ENCODE results near the gene CTSK.

The CTSK gene

DNA sequence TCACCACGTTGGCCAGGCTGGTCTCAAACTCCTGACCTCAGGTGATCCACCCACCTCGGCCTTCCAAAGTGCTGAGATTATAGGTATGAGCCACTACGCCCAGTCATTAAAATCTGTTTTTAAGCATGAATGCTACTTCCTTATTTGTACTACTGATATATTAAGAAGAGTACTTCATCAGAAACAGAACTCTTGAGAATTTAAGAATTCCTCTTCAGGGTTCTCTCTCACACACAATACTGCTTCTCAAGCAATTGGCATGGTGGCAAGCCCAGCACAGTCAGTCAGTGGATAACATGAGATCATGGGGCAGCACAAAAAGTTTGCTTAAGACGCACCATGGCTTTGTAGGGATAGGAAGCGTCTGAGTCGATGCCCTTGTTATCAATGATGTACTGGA is 56.6 kb downstream of the CTSK start:
- Histone ChIP-seq H3K9me3 (ENCODE audit: control insufficient read depth, insufficient read depth, low read depth, low read length) (no peaks in the 10 kb centered on the region), H3K4me3 (ENCODE audit: low read depth, low read length) (no peak overlapping the region), H3K36me3 (ENCODE audit: control insufficient read depth in 2 of 2, insufficient read depth in 1 of 2, low read length in 2 of 2) (no peaks in the 10 kb centered on the region), H3K4me1 (ENCODE audit: control insufficient read depth, insufficient read depth, low read length) (peaks cover 5% of the 10 kb centered on the region; the same call in 1 of the 2 replicates), H3K27ac (ENCODE audit: extremely low read depth, low read depth, low read length) (no peak overlapping the region)
- ChIA-PET POLR2A (no interaction called here), CTCF (interaction anchor here (1.0 kb wide), 1 partner anchor 14 kb away, joined by 3 read pairs; the partner anchor contains the start of gene CTSS)
- TF ChIP-seq YY1 (tag by site-specific recombination; IDR thresholded peaks at IDR 0.05) (no peak), ZBTB7A (tag by site-specific recombination; IDR thresholded peaks at IDR 0.05; ENCODE audit: low read depth) (no peak), ZBTB21 (tag by site-specific recombination; IDR thresholded peaks at IDR 0.05) (no peak), TSHZ1 (tag by site-specific recombination; IDR thresholded peaks at IDR 0.05; ENCODE audit: borderline replicate concordance) (no peak), PBX3 (CRISPR knock-in tag; IDR thresholded peaks at IDR 0.05) (no peak), HOXC10 (CRISPR knock-in tag; IDR thresholded peaks at IDR 0.05) (no peak), ZNF416 (tag by site-specific recombination; IDR thresholded peaks at IDR 0.05) (no peak)

DNA sequence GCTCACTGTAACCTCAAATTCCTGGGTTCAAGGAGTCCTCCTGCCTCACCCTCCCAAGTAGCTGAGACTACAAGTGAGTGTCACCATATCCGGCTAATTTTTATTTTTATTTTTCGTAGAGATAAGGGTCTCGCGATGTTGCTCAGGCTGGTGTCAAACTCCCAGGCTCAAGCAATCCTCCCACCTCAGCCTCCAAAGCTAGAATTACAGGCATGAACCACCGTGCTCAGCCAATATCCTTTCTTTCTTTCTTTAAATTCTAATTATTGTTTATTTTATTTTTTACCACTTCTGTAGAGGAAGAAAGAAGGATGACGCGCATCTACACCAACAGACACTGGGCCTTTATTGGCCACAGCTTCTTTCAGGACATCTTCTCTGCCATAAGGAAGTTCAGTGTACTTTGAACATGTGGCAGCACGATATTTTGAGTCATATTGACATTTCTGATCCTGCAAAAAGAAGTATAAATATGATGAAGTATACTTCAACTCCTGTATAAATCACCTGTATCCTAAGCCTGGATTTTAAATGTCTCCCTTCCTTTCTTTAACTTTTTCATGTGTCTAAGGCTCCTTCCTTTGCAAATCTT is 58.2 kb downstream of the CTSK start:
- no peak overlapping the region for H3K4me3 ChIP-seq (ENCODE audit: low read depth, low read length)
- TF ChIP-seq KLF8 (tag by site-specific recombination; IDR thresholded peaks at IDR 0.05) (0 out of 2 replicates have a peak, but pooled peaks have one; percentile 50), REST (tag by site-specific recombination; IDR thresholded peaks at IDR 0.05) (no peak), TSHZ1 (tag by site-specific recombination; IDR thresholded peaks at IDR 0.05; ENCODE audit: borderline replicate concordance) (no peak)
- no peaks in the 10 kb centered on the region for H3K36me3 ChIP-seq (ENCODE audit: control insufficient read depth in 2 of 2, insufficient read depth in 1 of 2, low read length in 2 of 2)
- H3K4me1 ChIP-seq (ENCODE audit: control insufficient read depth, insufficient read depth, low read length) = peaks cover 5% of the 10 kb centered on the region; the same call in 1 of the 2 replicates
- POLR2A ChIA-PET = no interaction called here
- no peak overlapping the region for H3K27ac ChIP-seq (ENCODE audit: extremely low read depth, low read depth, low read length)
- no peaks in the 10 kb centered on the region for H3K9me3 ChIP-seq (ENCODE audit: control insufficient read depth, insufficient read depth, low read depth, low read length)
- CTCF ChIA-PET = interaction anchor here (0.8 kb wide), 1 partner anchor 28 kb away, joined by 3 read pairs; no protein-coding TSS in a partner anchor

Data from HEK293 (cell line).